HG02938 (cell line): ENCODE measurements around the gene PTPRG.

Experiments used
- ATAC-seq: cut with Tn5 transposase; IDR thresholded peaks from one replicate; pipeline ENCODE4 v1.9.1; 2021; ENCODE audit warnings: mild to moderate bottlenecking, moderate library complexity; ENCODE audit not compliant: unreplicated experiment

Gene PTPRG

GRCh38 chr3:61945657-61946056, 384.3 kb downstream of the PTPRG start:
- ATAC-seq, result no peak

DNA sequence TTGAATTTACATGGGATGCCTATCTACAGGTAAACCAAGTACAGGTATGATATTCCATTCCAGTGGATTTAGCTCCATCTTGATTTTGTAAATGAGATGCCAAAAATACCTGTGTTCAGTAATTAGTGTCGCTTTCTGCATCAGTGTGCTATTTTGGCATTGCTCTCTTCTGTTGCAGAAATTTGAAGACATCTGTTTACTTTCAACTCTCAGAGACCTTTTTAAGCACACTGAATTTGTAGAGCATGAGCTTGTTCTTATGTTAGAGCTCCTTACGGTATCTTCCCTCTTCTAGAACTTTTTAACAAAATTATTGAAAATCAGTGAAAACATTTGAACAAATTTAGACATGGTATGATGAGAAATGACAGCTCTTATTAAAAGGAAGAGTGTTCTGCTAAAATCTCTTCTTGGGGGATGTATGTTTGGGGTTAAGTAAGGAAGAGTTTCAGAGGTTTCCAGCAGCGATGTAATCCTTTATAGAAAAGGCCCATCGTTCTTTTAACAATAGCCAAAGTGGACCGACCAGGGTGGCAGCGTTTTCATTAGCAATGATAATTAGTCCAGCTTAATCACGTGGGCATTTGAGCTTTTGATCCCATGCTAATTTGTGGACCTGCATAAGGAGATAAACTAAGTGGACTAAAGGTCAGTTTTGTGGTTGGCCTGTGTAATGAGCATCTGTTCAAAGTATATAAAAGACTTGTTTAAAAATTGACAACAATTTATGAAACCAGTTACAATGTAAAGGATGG, 385.4 kb downstream of the PTPRG start:
- ATAC-seq, result no peak

GRCh38 chr3:61947456-61947855, 386.1 kb downstream of the PTPRG start:
- ATAC-seq, result no peak

GRCh38 chr3:61948699-61949305, 387.4 kb downstream of the PTPRG start:
- ATAC-seq, result no peak

DNA sequence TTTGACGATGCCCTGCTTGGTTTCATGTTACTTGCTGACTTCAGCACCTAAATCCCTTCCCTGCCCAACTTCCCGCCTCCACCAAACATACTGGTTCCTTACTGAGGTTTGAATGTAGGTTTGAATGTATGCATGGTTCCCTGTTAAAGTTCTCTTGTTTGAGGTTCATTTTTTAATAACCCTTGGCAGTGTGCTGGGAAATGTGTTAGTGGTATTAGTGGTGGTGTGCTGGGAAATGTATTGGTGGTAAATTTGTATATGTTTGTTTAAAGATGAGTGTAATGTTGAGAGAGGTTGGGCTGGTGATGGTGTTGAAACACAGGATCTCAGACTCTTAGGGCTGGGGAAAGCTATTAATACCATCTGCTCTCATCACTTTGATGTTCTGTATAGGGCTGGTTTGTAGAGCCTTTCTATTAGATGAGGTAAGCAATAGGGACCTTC, 392.7 kb downstream of the PTPRG start:
- ATAC-seq, result no peak

DNA sequence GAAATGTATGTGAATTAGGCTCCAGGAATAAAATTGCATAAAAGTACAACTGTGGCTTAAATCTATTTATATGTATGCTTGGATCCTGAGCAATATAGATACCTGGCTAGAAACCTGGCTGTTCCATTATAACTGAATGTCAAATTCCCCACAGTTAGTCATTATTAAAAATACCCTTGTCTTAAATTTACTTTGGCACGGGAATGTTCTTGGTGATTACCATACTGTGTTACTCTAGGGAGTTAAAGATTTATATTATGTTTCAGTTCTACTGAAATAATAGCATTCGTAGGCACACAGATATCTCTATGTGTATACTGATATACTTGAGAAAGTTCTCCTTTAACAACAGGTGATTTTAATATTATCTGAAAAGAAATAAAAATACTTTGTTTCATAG, 394.1 kb downstream of the PTPRG start:
- ATAC-seq, result no peak

DNA sequence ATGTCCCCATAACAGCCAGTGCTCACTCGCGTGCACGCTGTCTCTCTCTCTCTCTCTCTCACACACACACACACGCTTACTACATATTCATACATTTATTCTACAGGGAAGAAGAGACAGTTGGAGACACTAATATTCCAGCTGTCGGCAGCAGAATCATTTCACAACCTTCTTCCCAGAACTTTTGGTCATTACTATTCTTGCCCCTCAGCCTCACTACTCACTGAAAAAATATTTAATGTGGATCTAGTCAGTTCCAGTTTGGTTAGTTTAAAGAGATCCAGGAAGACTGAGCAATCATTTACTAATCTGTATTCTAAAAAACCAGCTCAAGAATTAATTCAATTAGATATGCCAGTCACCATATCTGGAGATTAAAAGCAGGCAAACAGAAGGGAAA, 394.9 kb downstream of the PTPRG start:
- ATAC-seq, result no peak

- no peak for ATAC-seq
These were observed 395.9 kb downstream of the PTPRG start for GRCh38 chr3:61957259-61957658.

DNA sequence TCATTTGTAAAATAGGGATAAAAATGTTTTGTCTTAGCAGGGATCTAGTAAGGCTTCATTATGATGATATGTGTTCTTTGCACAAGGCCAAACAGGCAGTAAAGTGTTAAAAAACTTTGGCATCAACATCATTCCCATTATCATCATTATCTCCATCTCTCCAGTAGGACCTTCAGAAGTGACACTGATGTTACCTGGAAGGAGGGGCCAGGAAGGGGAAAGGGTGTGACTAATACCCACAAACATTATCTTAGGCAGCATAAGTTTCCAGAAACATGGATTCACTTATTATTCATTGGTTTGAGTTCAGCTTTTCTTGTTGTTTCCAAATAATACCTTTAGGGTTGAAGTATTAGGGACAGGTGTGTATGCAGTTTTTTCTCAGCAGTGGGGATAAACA, 399.6 kb downstream of the PTPRG start:
- ATAC-seq, result no peak

GRCh38 chr3:61961900-61962299, 400.5 kb downstream of the PTPRG start:
- no peak for ATAC-seq

DNA sequence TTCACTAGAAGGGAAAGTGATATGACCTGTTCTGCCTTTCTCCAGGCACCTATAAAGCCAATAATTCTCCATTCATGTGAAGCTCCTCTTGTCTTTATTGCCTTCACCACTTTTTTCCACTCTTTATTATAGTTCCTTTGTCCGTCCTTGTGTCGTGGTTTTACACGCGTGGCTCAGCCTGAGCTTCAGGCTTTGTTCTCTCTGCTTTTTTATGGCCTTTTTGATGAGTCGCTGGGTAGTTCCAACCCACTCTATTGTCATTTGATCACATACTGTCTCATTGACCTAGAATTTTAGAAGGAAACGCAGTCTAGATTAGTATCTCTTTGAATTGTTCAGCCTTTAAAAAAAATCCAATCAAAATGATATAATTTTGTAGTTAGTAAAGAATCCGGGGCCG, 403.2 kb downstream of the PTPRG start:
- no peak for ATAC-seq

DNA sequence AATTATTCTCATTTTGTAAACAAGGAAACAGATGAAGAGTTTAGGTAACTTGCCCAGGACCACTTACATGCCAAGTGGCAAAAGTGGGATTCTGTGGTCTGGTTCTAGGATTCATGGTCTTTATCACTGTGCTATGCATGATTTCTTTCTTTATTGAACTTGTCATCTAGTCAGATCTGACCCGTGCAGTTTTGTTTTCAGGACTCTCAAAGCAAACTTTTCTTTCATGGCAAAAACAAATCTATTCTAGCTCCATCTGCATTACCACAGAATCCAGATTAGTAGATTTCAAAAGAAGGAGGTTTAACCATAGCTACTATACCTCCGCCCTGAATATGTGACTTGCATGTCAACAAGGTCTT, 404.4 kb downstream of the PTPRG start:
- no peak for ATAC-seq

GRCh38 chr3:61966200-61966599, 404.8 kb downstream of the PTPRG start:
- ATAC-seq, result no peak

DNA sequence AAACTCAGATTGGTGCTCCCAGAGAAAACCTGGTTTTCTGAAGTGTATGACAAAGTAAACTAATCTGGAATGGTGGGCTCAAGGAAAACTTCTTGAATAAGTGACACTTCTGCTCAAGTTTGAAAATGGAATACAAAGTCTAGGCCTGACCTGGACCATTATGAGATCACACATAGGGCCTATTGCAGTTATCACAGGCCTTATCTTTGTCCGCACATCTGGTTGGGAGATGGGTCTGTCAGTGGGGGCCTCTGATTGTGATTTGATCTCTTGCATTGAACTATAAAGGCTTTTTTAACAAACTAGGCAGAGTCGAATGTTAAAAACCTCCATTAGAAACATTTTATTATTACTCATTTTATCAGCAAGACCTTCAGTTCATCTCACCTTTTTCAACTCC, 405.6 kb downstream of the PTPRG start:
- ATAC-seq, result no peak

GRCh38 chr3:61967937-61968336, 406.6 kb downstream of the PTPRG start:
- ATAC-seq, result no peak

DNA sequence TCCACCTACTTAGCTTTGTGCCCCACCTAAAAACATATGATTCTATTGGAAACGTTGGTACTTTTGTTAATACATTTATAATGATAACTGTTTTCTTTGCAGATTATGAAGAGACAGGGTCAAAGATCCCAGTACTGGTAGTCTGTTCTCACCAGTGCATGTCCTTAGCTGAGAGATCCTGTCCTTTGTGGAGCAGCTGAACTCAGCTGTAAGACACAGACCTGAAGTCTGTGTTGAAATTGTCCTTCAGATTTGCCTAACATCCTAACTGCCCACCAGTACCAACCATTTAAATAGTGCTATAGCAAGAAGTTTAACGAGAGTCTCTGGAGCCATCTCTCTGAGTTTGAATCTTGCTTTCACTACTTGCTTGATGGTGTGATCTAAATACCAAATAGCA, 413.3 kb downstream of the PTPRG start:
- no peak for ATAC-seq

DNA sequence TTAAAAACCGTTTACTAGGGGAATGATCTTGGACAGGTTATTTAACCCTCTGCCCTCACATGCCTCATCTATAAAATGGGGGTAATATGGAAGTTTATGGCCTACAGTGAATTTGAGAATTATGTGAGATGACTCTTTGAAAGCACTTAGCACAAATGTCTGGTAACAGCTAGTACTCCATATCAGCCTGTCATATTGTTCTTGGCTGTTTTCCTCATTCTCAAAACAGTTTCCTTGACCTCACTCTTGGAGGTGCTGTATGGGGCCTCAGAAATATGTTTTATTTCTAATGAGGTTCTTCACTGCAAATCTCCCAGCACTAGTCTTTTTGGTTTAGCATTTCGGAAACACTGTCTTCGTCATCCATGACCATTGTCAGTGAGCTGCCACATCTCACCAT, 413.8 kb downstream of the PTPRG start:
- no peak for ATAC-seq

DNA sequence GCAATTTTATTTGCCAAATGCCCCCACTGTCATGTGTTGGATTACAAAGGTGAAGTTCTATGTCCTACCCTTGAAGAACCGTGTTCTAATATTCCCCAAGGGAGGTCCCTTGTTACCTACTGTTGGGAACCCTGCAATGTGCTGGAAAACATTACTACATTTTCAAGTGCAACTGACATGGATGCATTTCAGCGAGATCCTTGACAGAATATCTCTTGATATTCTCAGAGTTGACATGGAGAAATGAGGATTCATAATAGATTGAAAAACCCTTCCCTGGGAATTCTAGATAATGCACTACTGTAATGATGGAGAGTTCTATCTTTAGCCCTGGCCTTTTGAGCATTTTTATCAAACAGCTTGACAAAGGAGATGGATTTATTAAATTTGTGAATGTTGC, 414.6 kb downstream of the PTPRG start:
- ATAC-seq, result no peak

GRCh38 chr3:61978460-61979419, 417.4 kb downstream of the PTPRG start:
- ATAC-seq, result no peak

GRCh38 chr3:61979638-61980037, 418.3 kb downstream of the PTPRG start:
- ATAC-seq, result no peak

GRCh38 chr3:61980041-61980440, 418.7 kb downstream of the PTPRG start:
- no peak for ATAC-seq

DNA sequence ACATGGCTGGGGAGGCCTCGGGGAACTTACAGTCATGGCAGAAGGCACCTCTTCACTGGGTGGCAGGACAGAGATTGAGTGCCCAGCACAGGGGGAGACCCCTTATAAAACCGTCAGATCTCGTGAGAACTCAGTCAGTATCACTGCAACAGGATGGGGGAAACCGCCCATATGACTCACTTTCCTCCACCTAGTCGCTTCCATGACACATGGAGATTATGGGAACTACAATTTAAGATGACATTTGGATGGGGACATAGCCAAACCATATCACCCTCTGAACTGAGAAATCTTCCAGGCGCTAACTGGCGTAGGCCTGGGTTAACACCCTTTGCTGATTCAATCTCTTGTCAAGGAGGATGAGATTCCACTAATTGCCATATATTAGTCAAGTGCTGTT, 419.7 kb downstream of the PTPRG start:
- no peak for ATAC-seq
